ENCODE results near the gene ARHGEF7.

The ARHGEF7 gene

DNA sequence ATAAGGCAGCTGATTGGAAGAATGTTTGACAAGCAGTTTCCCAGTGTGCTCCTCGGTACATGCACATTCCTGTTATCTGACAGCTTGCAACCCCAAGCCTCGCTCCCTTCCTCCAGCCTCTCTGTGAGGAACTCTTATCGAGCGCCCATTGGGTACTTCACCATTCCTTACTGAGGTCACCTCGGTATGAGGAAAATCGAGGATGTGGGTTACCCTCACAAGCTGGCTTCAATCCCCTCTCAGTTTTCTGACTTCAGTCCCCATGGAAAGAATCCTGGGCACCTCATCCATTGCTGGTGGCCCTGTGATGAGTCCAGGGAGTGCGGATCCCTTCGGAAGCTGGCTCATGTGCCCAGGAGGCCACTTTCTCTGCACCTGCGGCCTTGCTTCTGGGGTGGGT, 222.6 kb downstream of the ARHGEF7 start:
- in situ Hi-C loops (cut with MboI; ENCODE audit: low sequenced_read_pairs): no loop called here

DNA sequence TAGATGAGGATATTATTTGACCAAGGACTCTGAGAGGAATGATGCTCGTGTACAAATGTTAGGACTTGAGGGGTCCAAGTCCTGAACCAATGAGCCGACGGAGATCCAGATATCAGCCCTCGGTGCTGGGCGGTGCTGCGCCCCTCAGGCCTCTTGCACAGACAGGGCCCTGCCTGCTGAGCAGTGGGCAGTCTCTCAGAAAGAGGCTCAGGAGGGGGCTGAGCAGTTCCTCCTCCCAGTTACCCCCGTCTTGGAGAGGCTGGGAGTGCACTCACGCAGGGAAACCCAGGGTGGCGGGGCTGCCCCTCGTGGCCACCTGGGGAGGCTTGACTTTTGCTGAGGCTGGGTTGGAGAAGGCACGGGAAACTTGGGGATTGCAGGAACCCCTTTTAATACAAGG, 223.7 kb downstream of the ARHGEF7 start:
- in situ Hi-C loops (cut with MboI; ENCODE audit: low sequenced_read_pairs): no loop called here

DNA sequence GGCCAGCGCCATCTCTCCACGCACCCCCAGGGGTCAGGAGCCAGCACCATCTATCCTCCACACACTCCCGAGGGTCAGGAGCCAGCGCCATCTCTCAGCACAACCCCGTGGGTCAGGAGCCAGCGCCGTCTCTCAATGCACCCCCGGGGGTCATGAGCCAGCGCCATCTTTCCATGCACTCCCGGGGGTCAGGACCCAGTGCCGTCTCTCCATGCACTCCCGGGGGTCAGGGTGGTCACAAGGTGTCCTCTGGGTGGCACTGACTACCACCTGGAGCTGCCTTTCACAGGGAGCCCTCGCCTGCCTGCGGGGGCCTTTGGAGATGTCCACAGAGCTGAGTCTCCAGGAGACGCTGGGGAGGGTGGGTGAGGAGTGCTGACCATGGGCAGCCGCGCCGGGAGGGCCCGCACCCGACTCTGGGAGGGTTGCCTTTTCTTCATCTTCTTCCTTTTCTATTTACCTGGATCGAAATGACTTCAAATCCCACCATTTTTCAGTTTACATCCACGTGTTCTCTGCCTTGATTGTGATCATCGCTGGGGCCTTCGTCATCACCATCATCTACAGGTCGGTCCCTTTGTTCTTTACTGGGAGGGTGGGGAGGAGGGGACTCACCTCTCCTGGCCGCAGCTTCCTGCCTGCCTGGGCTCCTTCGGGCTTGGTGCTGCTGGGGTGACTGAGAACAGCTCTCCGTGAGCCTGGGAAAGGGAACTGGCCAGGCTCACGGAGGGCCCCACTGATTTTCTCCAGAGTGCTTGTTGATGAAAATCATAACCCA, 224.4 kb downstream of the ARHGEF7 start:
- in situ Hi-C loops (cut with MboI; ENCODE audit: low sequenced_read_pairs): no loop called here

DNA sequence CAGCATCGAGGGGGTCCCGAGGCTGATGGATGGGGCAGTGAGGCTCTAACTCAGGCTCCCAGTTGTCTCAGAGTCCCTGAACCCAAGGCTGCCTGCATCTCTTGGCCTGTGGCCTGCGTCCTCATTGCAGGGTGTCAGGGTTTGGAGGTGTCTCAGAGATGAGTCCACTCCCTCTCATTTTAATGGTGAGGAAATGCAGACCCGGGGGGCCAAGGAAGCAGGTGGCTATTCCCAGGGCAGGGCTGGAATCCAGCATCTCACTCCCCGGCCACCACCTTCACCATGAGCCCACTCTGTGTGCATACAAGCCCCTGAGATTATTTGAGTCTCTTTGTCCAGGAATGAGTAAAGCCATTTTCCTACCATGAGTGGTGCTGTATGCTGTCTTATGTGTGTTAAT, 226.8 kb downstream of the ARHGEF7 start:
- in situ Hi-C loops (cut with MboI; ENCODE audit: low sequenced_read_pairs): no loop called here

DNA sequence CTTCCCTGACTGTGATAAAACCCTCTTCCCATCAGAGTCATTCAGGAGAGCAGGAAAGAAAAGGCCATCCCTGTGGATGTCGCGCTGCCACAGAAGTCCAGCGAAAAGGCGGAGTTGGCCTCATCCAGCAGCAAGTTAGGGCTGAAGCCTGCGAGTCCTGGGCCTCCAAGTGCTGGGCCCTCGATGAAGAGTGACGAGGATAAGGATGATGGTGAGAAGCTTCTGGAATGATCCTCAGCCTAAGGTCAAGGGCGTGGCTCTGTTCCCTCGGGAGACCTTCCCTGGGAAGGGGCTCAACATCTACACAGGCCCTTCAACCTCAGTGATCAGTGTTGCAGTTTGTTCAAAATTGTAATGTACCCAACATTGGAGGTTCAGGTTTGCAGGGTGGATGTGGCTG, 227.6 kb downstream of the ARHGEF7 start:
- in situ Hi-C loops (cut with MboI; ENCODE audit: low sequenced_read_pairs): no loop called here

DNA sequence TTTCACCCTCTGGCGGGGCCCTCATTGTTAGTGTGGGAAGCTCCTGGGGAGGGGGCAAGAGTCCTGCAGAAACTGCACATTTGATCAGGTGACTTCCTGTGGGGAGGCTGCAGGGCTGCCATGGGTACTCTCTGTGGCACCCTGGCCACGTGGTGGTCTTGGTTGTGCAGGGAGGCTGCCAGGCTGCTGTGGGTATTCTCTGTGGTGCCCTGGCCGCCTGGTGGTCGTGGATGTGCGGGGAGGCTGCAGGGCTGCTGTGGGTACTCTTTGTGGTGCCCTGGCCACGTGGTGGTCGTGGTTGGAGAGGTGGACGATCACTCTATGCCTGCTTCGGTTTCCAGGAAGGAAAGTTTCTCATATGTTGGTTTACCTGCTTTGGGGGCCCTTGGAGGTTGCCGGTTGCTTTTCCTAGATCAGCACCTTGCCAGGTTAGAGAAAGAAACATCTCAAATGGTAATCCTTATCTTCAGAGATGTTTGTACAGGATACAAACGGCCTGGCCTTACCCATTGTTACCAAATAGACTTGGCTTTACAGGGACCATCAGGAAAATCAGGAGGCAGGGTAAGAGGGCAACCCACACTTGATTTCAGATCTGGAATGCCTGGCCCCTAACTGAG, 228.2 kb downstream of the ARHGEF7 start:
- in situ Hi-C loops (cut with MboI; ENCODE audit: low sequenced_read_pairs): no loop called here

DNA sequence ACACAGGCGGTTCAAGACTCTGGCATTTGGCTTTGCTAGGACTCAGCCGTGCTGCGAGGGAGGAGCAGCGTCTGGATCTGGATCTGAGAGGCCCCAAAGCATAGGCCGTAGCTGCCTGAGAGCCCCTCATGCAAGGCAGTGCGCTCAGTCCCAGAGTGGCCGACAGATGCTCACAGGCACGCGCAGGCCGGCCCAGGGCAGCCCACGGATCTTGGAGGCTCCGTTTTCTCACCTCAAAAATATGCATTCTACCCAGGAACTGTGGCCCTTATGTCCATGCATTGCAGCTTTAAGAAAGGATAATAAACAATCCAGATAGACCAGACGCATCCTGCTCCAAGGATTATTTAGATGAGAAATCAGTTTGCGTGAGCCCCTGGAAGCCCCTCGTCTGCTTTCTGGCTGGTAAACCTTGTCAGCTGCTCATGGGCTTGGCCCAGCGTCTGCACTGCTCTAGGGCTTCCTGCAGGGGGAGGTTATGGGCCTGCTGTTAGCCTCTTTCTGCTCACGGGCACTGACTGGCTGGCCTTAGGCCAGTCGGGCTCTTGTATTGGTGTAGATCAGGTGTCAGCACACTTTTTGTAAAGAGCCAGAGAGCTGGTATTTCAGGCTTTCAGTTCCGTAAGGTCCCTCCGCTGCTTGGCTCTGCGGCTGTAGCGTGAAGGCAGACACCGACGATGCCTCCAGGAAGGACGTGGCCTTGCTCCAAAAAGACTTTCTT, 229.5 kb downstream of the ARHGEF7 start:
- in situ Hi-C loops (cut with MboI; ENCODE audit: low sequenced_read_pairs): no loop called here

DNA sequence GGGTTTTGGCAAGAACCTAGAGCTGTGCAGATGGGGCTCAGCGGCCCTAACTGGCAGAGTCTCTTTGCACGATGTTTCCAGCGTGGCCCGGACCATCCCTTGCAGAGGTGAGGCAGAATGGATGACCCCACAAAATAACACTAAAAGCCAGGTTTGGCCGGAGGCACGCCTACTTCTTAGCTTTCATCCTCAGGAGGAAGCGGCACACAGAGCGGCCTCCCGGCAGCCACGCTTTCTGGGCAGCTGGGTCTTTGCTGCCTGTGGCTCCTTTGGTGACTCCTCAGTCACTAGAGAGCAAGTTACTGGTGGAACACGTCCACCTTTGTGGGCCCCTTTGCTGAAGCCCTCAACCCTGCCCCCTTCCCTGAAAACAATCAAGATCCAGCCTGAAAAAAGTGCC, 230.6 kb downstream of the ARHGEF7 start:
- in situ Hi-C loops (cut with MboI; ENCODE audit: low sequenced_read_pairs): no loop called here

DNA sequence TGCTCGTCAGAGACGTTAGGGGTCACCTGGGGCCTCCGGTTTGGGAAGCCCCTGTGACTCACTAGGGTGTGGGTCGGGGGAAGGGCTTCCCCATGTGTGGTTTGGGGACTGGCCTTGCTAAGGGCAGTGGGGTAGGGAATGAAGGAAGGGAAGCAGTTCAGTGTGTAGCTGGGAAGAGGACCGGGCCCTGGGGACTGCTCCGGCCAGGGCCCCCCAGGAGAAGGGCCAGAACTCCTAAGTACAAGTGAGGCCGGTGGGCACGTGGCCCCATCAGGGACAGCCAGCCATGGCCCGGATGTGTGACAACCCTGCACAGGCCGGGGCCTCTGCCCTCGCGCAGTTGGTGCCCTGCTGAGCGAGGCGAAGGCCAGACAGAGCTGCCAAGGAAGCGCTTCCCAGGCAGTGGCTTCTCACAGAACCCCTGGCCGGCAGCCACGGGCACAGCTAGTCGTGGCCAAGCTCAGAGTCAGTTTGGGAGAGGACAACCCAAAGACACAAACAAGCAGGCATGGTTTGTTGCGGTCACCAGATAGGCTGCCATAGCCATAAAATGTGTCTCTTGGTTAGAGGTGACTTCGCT, 231.1 kb downstream of the ARHGEF7 start:
- in situ Hi-C loops (cut with MboI; ENCODE audit: low sequenced_read_pairs): no loop called here

DNA sequence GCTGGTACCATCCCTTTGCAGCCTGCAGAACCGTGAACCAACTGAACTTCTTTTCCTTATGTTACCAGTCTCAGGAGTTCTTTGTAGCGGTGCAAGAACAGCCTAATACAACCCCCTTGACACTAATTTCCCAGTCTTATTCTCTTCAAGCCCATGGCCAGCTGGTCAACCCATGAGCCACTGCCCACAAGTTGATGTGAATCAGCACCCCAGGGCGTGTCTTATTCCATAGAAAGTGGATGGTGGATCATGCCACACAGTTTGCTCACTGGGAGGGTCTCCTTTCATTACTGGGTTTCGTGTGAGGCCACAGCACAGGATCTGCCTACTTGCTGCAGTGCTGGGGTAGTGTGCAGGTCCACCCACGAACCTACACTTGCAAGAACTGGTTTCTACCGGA, 232.3 kb downstream of the ARHGEF7 start:
- in situ Hi-C loops (cut with MboI; ENCODE audit: low sequenced_read_pairs): no loop called here

DNA sequence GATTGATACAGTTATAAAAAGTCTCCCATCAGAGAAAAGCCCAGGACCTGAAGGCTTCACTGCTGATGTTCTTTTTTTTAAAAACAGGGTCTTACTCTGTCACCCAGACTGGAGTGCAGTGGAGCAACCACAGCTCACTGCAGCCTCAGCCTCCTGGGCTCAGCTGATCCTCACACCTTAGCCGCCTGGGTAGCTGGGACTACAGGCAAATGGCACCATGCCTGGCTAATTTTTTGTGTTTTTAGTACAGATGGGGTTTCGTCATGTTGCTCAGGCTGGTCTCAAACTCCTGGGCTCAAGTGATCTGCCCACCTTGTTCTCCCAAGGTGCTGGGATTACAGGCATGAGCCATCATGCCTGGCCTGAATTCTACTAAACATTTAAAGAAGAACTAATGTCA, 238.4 kb downstream of the ARHGEF7 start:
- in situ Hi-C loops (cut with MboI; ENCODE audit: low sequenced_read_pairs): no loop called here

DNA sequence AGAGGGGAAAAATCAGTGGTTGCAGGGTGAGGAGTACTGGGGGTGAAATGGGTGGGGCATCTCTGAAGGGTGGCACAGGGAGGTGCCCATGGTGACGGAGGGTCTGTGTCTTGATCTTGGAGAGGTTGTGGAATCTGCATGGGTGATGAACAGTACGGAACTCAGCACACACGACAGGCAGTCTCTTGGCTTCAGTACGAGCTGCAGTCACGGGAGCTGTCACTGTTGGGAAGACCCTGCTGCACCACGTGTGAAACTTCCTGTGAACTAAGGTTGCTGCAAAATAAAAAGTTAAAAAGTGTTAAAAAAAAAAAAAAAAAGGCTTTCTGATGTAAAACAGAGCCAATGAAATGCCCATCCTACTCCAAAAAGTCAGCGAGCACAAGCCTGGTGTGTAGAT, 239.7 kb downstream of the ARHGEF7 start:
- in situ Hi-C loops (cut with MboI; ENCODE audit: low sequenced_read_pairs): no loop called here
